Measurements from ENCODE around the gene DAP3.
A peak's percentile ranks its signal among the peaks of the same experiment; 100 is the strongest.
"Not testable (repeated sequence)": the region's sequence is repeated elsewhere in the genome, so short reads cannot be mapped to it uniquely, and the experiment has no call there.

The DAP3 gene

GRCh38 chr1:155689081-155689607 is at the start of gene DAP3:
TSS of gene DAP3 (plus strand) at chr1:155689091. CDS start at chr1:155709780, 20,689 bp downstream.
- peak within 1 kb of the TSS; percentile 99 for H3K4me3 ChIP-seq (ENCODE audit: low read length)
- H3K27ac ChIP-seq (ENCODE audit: low read depth, low read length): peak within 1 kb of the TSS; percentile 96
- H3K4me1 ChIP-seq (ENCODE audit: control insufficient read depth, insufficient read depth, low read length); H3K36me3 ChIP-seq (ENCODE audit: control insufficient read depth, insufficient read depth, low read length); H3K27me3 ChIP-seq (ENCODE audit: control insufficient read depth, insufficient read depth, low read length): not testable (repeated sequence)
- peak within 1 kb of the TSS; percentile 99 for H3K9ac ChIP-seq (ENCODE audit: low read length)

GRCh38 chr1:155640367-155640766 is 48.5 kb upstream of the DAP3 start:
- no peak overlapping the region for H3K4me3 ChIP-seq (ENCODE audit: low read length)
- no peaks in the 10 kb centered on the region for H3K27me3 ChIP-seq (ENCODE audit: control insufficient read depth, insufficient read depth, low read length)
- no peaks in the 10 kb centered on the region for H3K36me3 ChIP-seq (ENCODE audit: control insufficient read depth, insufficient read depth, low read length)
- H3K27ac ChIP-seq (ENCODE audit: low read depth, low read length): no peak overlapping the region
- peaks cover 8% of the 10 kb centered on the region for H3K4me1 ChIP-seq (ENCODE audit: control insufficient read depth, insufficient read depth, low read length)
- no peak overlapping the region for H3K9ac ChIP-seq (ENCODE audit: low read length)

- H3K4me3 ChIP-seq (ENCODE audit: low read length); H3K27me3 ChIP-seq (ENCODE audit: control insufficient read depth, insufficient read depth, low read length); H3K4me1 ChIP-seq (ENCODE audit: control insufficient read depth, insufficient read depth, low read length); H3K9ac ChIP-seq (ENCODE audit: low read length); H3K27ac ChIP-seq (ENCODE audit: low read depth, low read length); H3K36me3 ChIP-seq (ENCODE audit: control insufficient read depth, insufficient read depth, low read length): not testable (repeated sequence)
Observed at GRCh38 chr1:155642559-155643180, 46.2 kb upstream of the DAP3 start.

GRCh38 chr1:155643230-155643629 is 45.7 kb upstream of the DAP3 start:
- H3K27ac ChIP-seq (ENCODE audit: low read depth, low read length): no peak overlapping the region
- no peaks in the 10 kb centered on the region for H3K27me3 ChIP-seq (ENCODE audit: control insufficient read depth, insufficient read depth, low read length)
- H3K36me3 ChIP-seq (ENCODE audit: control insufficient read depth, insufficient read depth, low read length): no peaks in the 10 kb centered on the region
- no peak overlapping the region for H3K9ac ChIP-seq (ENCODE audit: low read length)
- H3K4me3 ChIP-seq (ENCODE audit: low read length): no peak overlapping the region
- H3K4me1 ChIP-seq (ENCODE audit: control insufficient read depth, insufficient read depth, low read length): peaks cover 9% of the 10 kb centered on the region

GRCh38 chr1:155645034-155645598 is 43.8 kb upstream of the DAP3 start:
- H3K9ac ChIP-seq (ENCODE audit: low read length): no peak overlapping the region
- no peak overlapping the region for H3K27ac ChIP-seq (ENCODE audit: low read depth, low read length)
- no peaks in the 10 kb centered on the region for H3K36me3 ChIP-seq (ENCODE audit: control insufficient read depth, insufficient read depth, low read length)
- peaks cover 9% of the 10 kb centered on the region for H3K4me1 ChIP-seq (ENCODE audit: control insufficient read depth, insufficient read depth, low read length)
- no peaks in the 10 kb centered on the region for H3K27me3 ChIP-seq (ENCODE audit: control insufficient read depth, insufficient read depth, low read length)
- no peak overlapping the region for H3K4me3 ChIP-seq (ENCODE audit: low read length)

- peaks cover 9% of the 10 kb centered on the region for H3K4me1 ChIP-seq (ENCODE audit: control insufficient read depth, insufficient read depth, low read length)
- no peak overlapping the region for H3K27ac ChIP-seq (ENCODE audit: low read depth, low read length)
- no peak overlapping the region for H3K9ac ChIP-seq (ENCODE audit: low read length)
- no peaks in the 10 kb centered on the region for H3K27me3 ChIP-seq (ENCODE audit: control insufficient read depth, insufficient read depth, low read length)
- no peaks in the 10 kb centered on the region for H3K36me3 ChIP-seq (ENCODE audit: control insufficient read depth, insufficient read depth, low read length)
- no peak overlapping the region for H3K4me3 ChIP-seq (ENCODE audit: low read length)
Observed at GRCh38 chr1:155645648-155646047, 43.2 kb upstream of the DAP3 start.

- no peak overlapping the region for H3K4me3 ChIP-seq (ENCODE audit: low read length)
- H3K4me1 ChIP-seq (ENCODE audit: control insufficient read depth, insufficient read depth, low read length): peaks cover 11% of the 10 kb centered on the region
- H3K27ac ChIP-seq (ENCODE audit: low read depth, low read length): no peak overlapping the region
- H3K9ac ChIP-seq (ENCODE audit: low read length): no peak overlapping the region
- H3K27me3 ChIP-seq (ENCODE audit: control insufficient read depth, insufficient read depth, low read length): no peaks in the 10 kb centered on the region
- no peaks in the 10 kb centered on the region for H3K36me3 ChIP-seq (ENCODE audit: control insufficient read depth, insufficient read depth, low read length)
Observed at GRCh38 chr1:155646307-155646706, 42.6 kb upstream of the DAP3 start.

- Histone ChIP-seq H3K4me3 (ENCODE audit: low read length) (no peak overlapping the region), H3K4me1 (ENCODE audit: control insufficient read depth, insufficient read depth, low read length) (peaks cover 13% of the 10 kb centered on the region), H3K27me3 (ENCODE audit: control insufficient read depth, insufficient read depth, low read length) (no peaks in the 10 kb centered on the region), H3K36me3 (ENCODE audit: control insufficient read depth, insufficient read depth, low read length) (no peaks in the 10 kb centered on the region), H3K27ac (ENCODE audit: low read depth, low read length) (peak overlapping the region; percentile 8), H3K9ac (ENCODE audit: low read length) (no peak overlapping the region)
Observed at GRCh38 chr1:155648207-155649147, 40.4 kb upstream of the DAP3 start.

- H3K36me3 ChIP-seq (ENCODE audit: control insufficient read depth, insufficient read depth, low read length): no peaks in the 10 kb centered on the region
- H3K4me3 ChIP-seq (ENCODE audit: low read length): no peak overlapping the region
- no peaks in the 10 kb centered on the region for H3K27me3 ChIP-seq (ENCODE audit: control insufficient read depth, insufficient read depth, low read length)
- H3K27ac ChIP-seq (ENCODE audit: low read depth, low read length): no peak overlapping the region
- no peak overlapping the region for H3K9ac ChIP-seq (ENCODE audit: low read length)
- peaks cover 12% of the 10 kb centered on the region for H3K4me1 ChIP-seq (ENCODE audit: control insufficient read depth, insufficient read depth, low read length)
Observed at GRCh38 chr1:155649676-155650075, 39.2 kb upstream of the DAP3 start.

- Histone ChIP-seq H3K27me3 (ENCODE audit: control insufficient read depth, insufficient read depth, low read length) (no peaks in the 10 kb centered on the region), H3K27ac (ENCODE audit: low read depth, low read length) (no peak overlapping the region), H3K4me1 (ENCODE audit: control insufficient read depth, insufficient read depth, low read length) (peaks cover 6% of the 10 kb centered on the region), H3K36me3 (ENCODE audit: control insufficient read depth, insufficient read depth, low read length) (no peaks in the 10 kb centered on the region), H3K9ac (ENCODE audit: low read length) (no peak overlapping the region), H3K4me3 (ENCODE audit: low read length) (no peak overlapping the region)
Observed at GRCh38 chr1:155650231-155650757, 38.6 kb upstream of the DAP3 start.

- Histone ChIP-seq H3K27ac (ENCODE audit: low read depth, low read length) (no peak overlapping the region), H3K36me3 (ENCODE audit: control insufficient read depth, insufficient read depth, low read length) (no peaks in the 10 kb centered on the region), H3K4me1 (ENCODE audit: control insufficient read depth, insufficient read depth, low read length) (peaks cover 4% of the 10 kb centered on the region), H3K27me3 (ENCODE audit: control insufficient read depth, insufficient read depth, low read length) (no peaks in the 10 kb centered on the region), H3K9ac (ENCODE audit: low read length) (no peak overlapping the region), H3K4me3 (ENCODE audit: low read length) (no peak overlapping the region)
Observed at GRCh38 chr1:155651861-155652661, 36.8 kb upstream of the DAP3 start.
